ENCODE data around the gene CORO2B.

CORO2B gene

GRCh38 chr15:68587769-68588385 is 9.1 kb downstream of the CORO2B start:
- H3K27ac ChIP-seq (ENCODE audit: low read length), result no peak overlapping the region
- H3K4me1 ChIP-seq (ENCODE audit: control insufficient read depth in 1 of 2, insufficient read depth in 2 of 2, low read length in 2 of 2), result peaks cover 0 to 19% of the 10 kb centered on the region in 2 donors

GRCh38 chr15:68589053-68589452 is 10.3 kb downstream of the CORO2B start:
- no peaks in the 10 kb centered on the region for H3K36me3 ChIP-seq (ENCODE audit: control insufficient read depth in 1 of 2, insufficient read depth in 2 of 2, low read length in 2 of 2)
- no peaks in the 10 kb centered on the region for H3K9me3 ChIP-seq (ENCODE audit: control insufficient read depth in 1 of 2, low read length in 2 of 2)
- no peak overlapping the region for H3K27ac ChIP-seq (ENCODE audit: low read length)
- peaks cover 0 to 20% of the 10 kb centered on the region in 2 donors for H3K4me1 ChIP-seq (ENCODE audit: control insufficient read depth in 1 of 2, insufficient read depth in 2 of 2, low read length in 2 of 2)
- H3K4me3 ChIP-seq (ENCODE audit: low read depth in 1 of 2, low read length in 2 of 2), result no peak overlapping the region
- no peaks in the 10 kb centered on the region for H3K27me3 ChIP-seq (ENCODE audit: low read depth, low read length)

More at GRCh38 chr15:68587769-68588385, 9.1 kb downstream of the CORO2B start:
- no peaks in the 10 kb centered on the region for H3K9me3 ChIP-seq (ENCODE audit: control insufficient read depth in 1 of 2, low read length in 2 of 2)
- H3K27me3 ChIP-seq (ENCODE audit: low read depth, low read length), result no peaks in the 10 kb centered on the region
- H3K4me3 ChIP-seq (ENCODE audit: low read depth in 1 of 2, low read length in 2 of 2), result no peak overlapping the region
- no peaks in the 10 kb centered on the region for H3K36me3 ChIP-seq (ENCODE audit: control insufficient read depth in 1 of 2, insufficient read depth in 2 of 2, low read length in 2 of 2)

- H3K4me3 ChIP-seq (ENCODE audit: low read depth in 1 of 2, low read length in 2 of 2), result no peak overlapping the region
- H3K27me3 ChIP-seq (ENCODE audit: low read depth, low read length), result no peaks in the 10 kb centered on the region
- no peaks in the 10 kb centered on the region for H3K36me3 ChIP-seq (ENCODE audit: control insufficient read depth in 1 of 2, insufficient read depth in 2 of 2, low read length in 2 of 2)
- peaks cover 0 to 22% of the 10 kb centered on the region in 2 donors for H3K4me1 ChIP-seq (ENCODE audit: control insufficient read depth in 1 of 2, insufficient read depth in 2 of 2, low read length in 2 of 2)
- no peak overlapping the region for H3K27ac ChIP-seq (ENCODE audit: low read length)
- H3K9me3 ChIP-seq (ENCODE audit: control insufficient read depth in 1 of 2, low read length in 2 of 2), result no peaks in the 10 kb centered on the region
These were observed 11.3 kb downstream of the CORO2B start for GRCh38 chr15:68589783-68590710.

GRCh38 chr15:68590721-68591389 is 12.1 kb downstream of the CORO2B start:
- Histone ChIP-seq H3K9me3 (ENCODE audit: control insufficient read depth in 1 of 2, low read length in 2 of 2) (no peaks in the 10 kb centered on the region), H3K27me3 (ENCODE audit: low read depth, low read length) (no peaks in the 10 kb centered on the region), H3K4me3 (ENCODE audit: low read depth in 1 of 2, low read length in 2 of 2) (no peak overlapping the region), H3K36me3 (ENCODE audit: control insufficient read depth in 1 of 2, insufficient read depth in 2 of 2, low read length in 2 of 2) (no peaks in the 10 kb centered on the region), H3K4me1 (ENCODE audit: control insufficient read depth in 1 of 2, insufficient read depth in 2 of 2, low read length in 2 of 2) (peaks cover 0 to 21% of the 10 kb centered on the region in 2 donors), H3K27ac (ENCODE audit: low read length) (no peak overlapping the region)

GRCh38 chr15:68592054-68592453 is 13.3 kb downstream of the CORO2B start:
- no peaks in the 10 kb centered on the region for H3K27me3 ChIP-seq (ENCODE audit: low read depth, low read length)
- H3K27ac ChIP-seq (ENCODE audit: low read length), result no peak overlapping the region
- H3K4me3 ChIP-seq (ENCODE audit: low read depth in 1 of 2, low read length in 2 of 2), result no peak overlapping the region
- no peaks in the 10 kb centered on the region for H3K9me3 ChIP-seq (ENCODE audit: control insufficient read depth in 1 of 2, low read length in 2 of 2)
- no peaks in the 10 kb centered on the region for H3K36me3 ChIP-seq (ENCODE audit: control insufficient read depth in 1 of 2, insufficient read depth in 2 of 2, low read length in 2 of 2)
- peaks cover 0 to 21% of the 10 kb centered on the region in 2 donors for H3K4me1 ChIP-seq (ENCODE audit: control insufficient read depth in 1 of 2, insufficient read depth in 2 of 2, low read length in 2 of 2)

GRCh38 chr15:68592544-68592943 is 13.8 kb downstream of the CORO2B start:
- Histone ChIP-seq H3K27ac (ENCODE audit: low read length) (no peak overlapping the region), H3K4me3 (ENCODE audit: low read depth in 1 of 2, low read length in 2 of 2) (no peak overlapping the region), H3K4me1 (ENCODE audit: control insufficient read depth in 1 of 2, insufficient read depth in 2 of 2, low read length in 2 of 2) (peaks cover 0 to 21% of the 10 kb centered on the region in 2 donors)

GRCh38 chr15:68593341-68593740 is 14.5 kb downstream of the CORO2B start:
- no peaks in the 10 kb centered on the region for H3K36me3 ChIP-seq (ENCODE audit: control insufficient read depth in 1 of 2, insufficient read depth in 2 of 2, low read length in 2 of 2)
- no peak overlapping the region for H3K4me3 ChIP-seq (ENCODE audit: low read depth in 1 of 2, low read length in 2 of 2)
- H3K27me3 ChIP-seq (ENCODE audit: low read depth, low read length), result no peaks in the 10 kb centered on the region
- no peak overlapping the region for H3K27ac ChIP-seq (ENCODE audit: low read length)
- H3K9me3 ChIP-seq (ENCODE audit: control insufficient read depth in 1 of 2, low read length in 2 of 2), result no peaks in the 10 kb centered on the region
- peaks cover 8 to 22% of the 10 kb centered on the region in 2 donors for H3K4me1 ChIP-seq (ENCODE audit: control insufficient read depth in 1 of 2, insufficient read depth in 2 of 2, low read length in 2 of 2)

More at GRCh38 chr15:68592544-68592943, 13.8 kb downstream of the CORO2B start:
- Histone ChIP-seq H3K27me3 (ENCODE audit: low read depth, low read length) (no peaks in the 10 kb centered on the region), H3K9me3 (ENCODE audit: control insufficient read depth in 1 of 2, low read length in 2 of 2) (no peaks in the 10 kb centered on the region), H3K36me3 (ENCODE audit: control insufficient read depth in 1 of 2, insufficient read depth in 2 of 2, low read length in 2 of 2) (no peaks in the 10 kb centered on the region)

- no peak overlapping the region for H3K4me3 ChIP-seq (ENCODE audit: low read depth in 1 of 2, low read length in 2 of 2)
- H3K4me1 ChIP-seq (ENCODE audit: control insufficient read depth in 1 of 2, insufficient read depth in 2 of 2, low read length in 2 of 2), result peaks cover 11 to 28% of the 10 kb centered on the region in 2 donors
- no peaks in the 10 kb centered on the region for H3K27me3 ChIP-seq (ENCODE audit: low read depth, low read length)
- H3K9me3 ChIP-seq (ENCODE audit: control insufficient read depth in 1 of 2, low read length in 2 of 2), result no peaks in the 10 kb centered on the region
- no peak overlapping the region for H3K27ac ChIP-seq (ENCODE audit: low read length)
- no peaks in the 10 kb centered on the region for H3K36me3 ChIP-seq (ENCODE audit: control insufficient read depth in 1 of 2, insufficient read depth in 2 of 2, low read length in 2 of 2)
These were observed 15.2 kb downstream of the CORO2B start for GRCh38 chr15:68593828-68594532.

- Histone ChIP-seq H3K27me3 (ENCODE audit: low read depth, low read length) (no peaks in the 10 kb centered on the region), H3K27ac (ENCODE audit: low read length) (no peak overlapping the region), H3K9me3 (ENCODE audit: control insufficient read depth in 1 of 2, low read length in 2 of 2) (no peaks in the 10 kb centered on the region), H3K4me3 (ENCODE audit: low read depth in 1 of 2, low read length in 2 of 2) (no peak overlapping the region), H3K36me3 (ENCODE audit: control insufficient read depth in 1 of 2, insufficient read depth in 2 of 2, low read length in 2 of 2) (no peaks in the 10 kb centered on the region), H3K4me1 (ENCODE audit: control insufficient read depth in 1 of 2, insufficient read depth in 2 of 2, low read length in 2 of 2) (peaks cover 11 to 33% of the 10 kb centered on the region in 2 donors)
These were observed 15.9 kb downstream of the CORO2B start for GRCh38 chr15:68594533-68595259.

GRCh38 chr15:68595260-68595564 is 16.4 kb downstream of the CORO2B start:
- Histone ChIP-seq H3K4me3 (ENCODE audit: low read depth in 1 of 2, low read length in 2 of 2) (no peak overlapping the region), H3K27ac (ENCODE audit: low read length) (no peak overlapping the region), H3K9me3 (ENCODE audit: control insufficient read depth in 1 of 2, low read length in 2 of 2) (no peaks in the 10 kb centered on the region), H3K4me1 (ENCODE audit: control insufficient read depth in 1 of 2, insufficient read depth in 2 of 2, low read length in 2 of 2) (peaks cover 14 to 29% of the 10 kb centered on the region in 2 donors), H3K36me3 (ENCODE audit: control insufficient read depth in 1 of 2, insufficient read depth in 2 of 2, low read length in 2 of 2) (no peaks in the 10 kb centered on the region), H3K27me3 (ENCODE audit: low read depth, low read length) (no peaks in the 10 kb centered on the region)
